GM23338 (cell line): Measurements from ENCODE around the gene COL20A1. TPM values are rescaled to one million over a fixed set of nuclear protein-coding genes. Genes with fewer than 3 reads are reported as not detected.

ENCODE experiments used
- ATAC-seq: fragments of 200-7000 bp; cut with Tn5 transposase; 3 replicates; pipeline ENCODE4 v1.9.1; 2020
- DNase-seq: peaks from one replicate; pipeline ENCODE4 v3.0.0-alpha.2; 2015; ENCODE audit warnings: low spot score
- H2AFZ ChIP-seq: fragments of 200-600 bp; sonication (generic); 2 replicates; pipeline ENCODE4 v1.8.0; 2016; ENCODE audit warnings: antibody characterized with exemption, mild to moderate bottlenecking, moderate library complexity
- H3F3A ChIP-seq: fragments of 200-600 bp; sonication (generic); replicated peaks from 2 replicates; pipeline ENCODE4 v1.8.0; 2017; ENCODE audit warnings: antibody characterized with exemption, mixed run types, low read depth
- H3K27ac ChIP-seq: fragments of 200-600 bp; sonication (generic); 2 replicates; pipeline ENCODE4 v1.6.1; 2016; ENCODE audit warnings: low read depth
- H3K27me3 ChIP-seq: fragments of 200-600 bp; sonication (generic); 2 replicates; pipeline ENCODE4 v1.8.0; 2016; ENCODE audit warnings: mild to moderate bottlenecking, mixed run types, moderate library complexity; ENCODE audit not compliant: insufficient read depth
- H3K36me3 ChIP-seq: fragments of 200-600 bp; sonication (generic); 2 replicates; pipeline ENCODE4 v1.8.0; 2016; ENCODE audit warnings: mild to moderate bottlenecking; ENCODE audit not compliant: insufficient read depth
- H3K4me1 ChIP-seq: fragments of 200-600 bp; sonication (generic); 2 replicates; pipeline ENCODE4 v1.8.0; 2016; ENCODE audit warnings: mild to moderate bottlenecking, moderate library complexity; ENCODE audit not compliant: insufficient read depth
- H3K4me2 ChIP-seq: fragments of 200-600 bp; sonication (generic); 2 replicates; pipeline ENCODE4 v1.7.1; 2017; ENCODE audit warnings: mixed run types
- H3K4me3 ChIP-seq: fragments of 200-600 bp; sonication (generic); 2 replicates; pipeline ENCODE4 v1.6.1; 2016; ENCODE audit warnings: mixed run types
- H3K79me2 ChIP-seq: fragments of 200-600 bp; sonication (generic); replicated peaks from 2 replicates; pipeline ENCODE4 v1.8.0; 2017; ENCODE audit warnings: mild to moderate bottlenecking; ENCODE audit not compliant: insufficient read depth
- H3K9me2 ChIP-seq: fragments of 200-600 bp; sonication (generic); 2 replicates; pipeline ENCODE4 v1.8.0; 2017; ENCODE audit not compliant: insufficient read depth
- H4K20me1 ChIP-seq: fragments of 200-600 bp; sonication (generic); replicated peaks from 2 replicates; pipeline ENCODE4 v1.8.0; 2017; ENCODE audit warnings: mild to moderate bottlenecking; ENCODE audit not compliant: insufficient read depth
- H3K27ac Mint-ChIP-seq: 2 replicates; pipeline ENCODE4 v1.8.0; 2020; ENCODE audit warnings: inconsistent platforms, mild to moderate bottlenecking, moderate library complexity, mixed read lengths
- H3K27me3 Mint-ChIP-seq: 3 replicates; pipeline ENCODE4 v1.8.0; 2022; ENCODE audit warnings: low read depth, mild to moderate bottlenecking, moderate library complexity, mixed read lengths, inconsistent platforms; ENCODE audit not compliant: insufficient read depth, poor library complexity
- H3K36me3 Mint-ChIP-seq: 3 replicates; pipeline ENCODE4 v1.8.0; 2021; ENCODE audit warnings: low read depth, mild to moderate bottlenecking, inconsistent platforms, moderate library complexity, mixed read lengths
- H3K4me1 Mint-ChIP-seq: 3 replicates; pipeline ENCODE4 v1.8.0; 2020; ENCODE audit warnings: mild to moderate bottlenecking, inconsistent platforms, mixed read lengths
- H3K4me3 Mint-ChIP-seq: 3 replicates; pipeline ENCODE4 v1.8.0; 2021; ENCODE audit warnings: moderate library complexity, mild to moderate bottlenecking, inconsistent platforms, mixed read lengths
- H3K9me3 Mint-ChIP-seq: 3 replicates; pipeline ENCODE4 v1.8.0; 2020; ENCODE audit warnings: moderate library complexity, mild to moderate bottlenecking, inconsistent platforms, mixed read lengths
- CREB1 ChIP-seq: fragments of 250-450 bp; sonication (Bioruptor Pico); IDR thresholded peaks from 2 replicates; pipeline ENCODE4 v1.5.0; 2020; ENCODE audit warnings: low read depth, mild to moderate bottlenecking, moderate library complexity
- CTCF ChIP-seq, 2 experiments: fragments of 200-600 bp in 1 of 2; sonication (generic) in 1 of 2; conservative IDR thresholded peaks; 2 replicates each; pipeline versions ENCODE4 v1.5.1 to v1.6.1; 2016 to 2017; ENCODE audit warnings: antibody characterized with exemption in 2 of 2, low read depth in 2 of 2, mild to moderate bottlenecking in 2 of 2, moderate library complexity in 1 of 2
- ETS1 ChIP-seq: IDR thresholded peaks from 2 replicates; pipeline ENCODE4 v1.6.1; 2016; ENCODE audit warnings: antibody characterized with exemption
- EZH2 ChIP-seq: fragments of 200-600 bp; sonication (generic); IDR thresholded peaks from one replicate; pipeline ENCODE4 v1.8.0; 2017; ENCODE audit warnings: antibody characterized with exemption, mild to moderate bottlenecking, low read depth; ENCODE audit not compliant: unreplicated experiment
- EZH2phosphoT487 ChIP-seq: fragments of 200-600 bp; sonication (generic); IDR thresholded peaks from one replicate; pipeline ENCODE4 v1.8.1; 2018; ENCODE audit warnings: antibody characterized with exemption; ENCODE audit not compliant: unreplicated experiment
- JUNB ChIP-seq: IDR thresholded peaks from one replicate; pipeline ENCODE4 v1.6.1; 2016; ENCODE audit warnings: antibody characterized with exemption; ENCODE audit not compliant: unreplicated experiment
- NANOG ChIP-seq: IDR thresholded peaks from 2 replicates; pipeline ENCODE4 v1.6.1; 2016; ENCODE audit warnings: antibody characterized with exemption, borderline replicate concordance
- POLR2AphosphoS5 ChIP-seq: IDR thresholded peaks from 2 replicates; pipeline ENCODE4 v1.6.1; 2016; ENCODE audit warnings: antibody characterized with exemption, low read depth
- REST ChIP-seq: IDR thresholded peaks from one replicate; pipeline ENCODE4 v1.6.1; 2018; ENCODE audit warnings: antibody characterized with exemption; ENCODE audit not compliant: unreplicated experiment
- STAT1 ChIP-seq: IDR thresholded peaks from one replicate; pipeline ENCODE4 v1.6.1; 2016; ENCODE audit warnings: antibody characterized with exemption; ENCODE audit not compliant: unreplicated experiment
- ZNF114 ChIP-seq: fragments of 250-450 bp; sonication (Bioruptor Pico); IDR thresholded peaks from 2 replicates; pipeline ENCODE4 v1.5.0; 2020; ENCODE audit warnings: mild to moderate bottlenecking, moderate library complexity
- ZNF331 ChIP-seq: fragments of 250-450 bp; sonication (Bioruptor Pico); IDR thresholded peaks from 2 replicates; pipeline ENCODE4 v1.5.0; 2020; ENCODE audit warnings: low read depth, mild to moderate bottlenecking, moderate library complexity
- ZNF462 ChIP-seq: fragments of 250-450 bp; sonication (Bioruptor Pico); IDR thresholded peaks from 2 replicates; pipeline ENCODE4 v1.5.0; 2020; ENCODE audit warnings: mild to moderate bottlenecking, moderate library complexity
- polyA plus RNA-seq: library from polyadenylated mRNA; unstranded; fragments of >200 nt; fragmentation: Nextera tagmentation; extraction: Ambion mirVana; gene quantifications from 2 replicates; pipeline ENCODE4 v1.2.1, GENCODE V29; 2016
- total RNA-seq: library from RNA; depleted of rRNA; stranded (reverse); fragments of >200 nt; shearing (Covaris generic); gene quantifications from 2 replicates; pipeline ENCODE4 v1.2.3, GENCODE V29; 2014

The COL20A1 gene
- total and polyA plus RNA-seq, 2 experiments from 2014 or later = 0.28 to 0.79 TPM

- no peak overlapping the region for H3K4me2 ChIP-seq
- Mint-ChIP-seq H3K27ac (no peak overlapping the region), H3K4me3 (no peak overlapping the region), H3K36me3 (peaks cover 22% of the 10 kb centered on the region), H3K9me3 (peaks cover 25% of the 10 kb centered on the region), H3K27me3 (peaks cover 22% of the 10 kb centered on the region), H3K4me1 (peaks cover 4% of the 10 kb centered on the region; the same call in 1 of the 3 replicates)
- DNase-seq = peak; percentile 71
- ATAC-seq = peak; percentile 93
- no peaks in the 10 kb centered on the region for H3F3A ChIP-seq
- H2AFZ ChIP-seq = no peak overlapping the region
- H3K9me2 ChIP-seq = peaks cover 3% of the 10 kb centered on the region; the same call in 1 of the 2 replicates
- H3K27ac ChIP-seq = no peak overlapping the region
- no peak for TF ChIP-seq EZH2
- no peak for TF ChIP-seq EZH2phosphoT487
- TF ChIP-seq CTCF (conservative IDR thresholded peaks at IDR 0.05; ENCODE audit: low read depth in 2 of 2) = no peak
- TF ChIP-seq ZNF114 = no peak
- no peak for TF ChIP-seq NANOG
- no peak for TF ChIP-seq CREB1 (CRISPR knock-in tag)
- no peak for TF ChIP-seq JUNB
- no peak for TF ChIP-seq ZNF462 (CRISPR knock-in tag)
- TF ChIP-seq ZNF331 (CRISPR knock-in tag) = no peak
- no peak for TF ChIP-seq POLR2AphosphoS5
- no peak for TF ChIP-seq STAT1
- TF ChIP-seq ETS1 = no peak
- no peak for TF ChIP-seq REST
- no peaks in the 10 kb centered on the region for H3K36me3 ChIP-seq
- H3K27me3 ChIP-seq = no peaks in the 10 kb centered on the region
- no peaks in the 10 kb centered on the region for H3K79me2 ChIP-seq
- no peak overlapping the region for H3K4me3 ChIP-seq
- no peaks in the 10 kb centered on the region; the same call in 1 of the 2 replicates for H3K4me1 ChIP-seq
- H4K20me1 ChIP-seq = no peaks in the 10 kb centered on the region
These were observed 38.0 kb downstream of the COL20A1 start for GRCh38 chr20:63330940-63331339.
